SHP77 treated with DMSO at 0.1 percent for 48 hours (cell line): ENCODE measurements around the gene LRRC3C.

ENCODE experiments used
- DNase-seq: peaks from one replicate; lab custom pipeline; 2025; lab: John Stamatoyannopoulos, UW

Gene LRRC3C

DNA sequence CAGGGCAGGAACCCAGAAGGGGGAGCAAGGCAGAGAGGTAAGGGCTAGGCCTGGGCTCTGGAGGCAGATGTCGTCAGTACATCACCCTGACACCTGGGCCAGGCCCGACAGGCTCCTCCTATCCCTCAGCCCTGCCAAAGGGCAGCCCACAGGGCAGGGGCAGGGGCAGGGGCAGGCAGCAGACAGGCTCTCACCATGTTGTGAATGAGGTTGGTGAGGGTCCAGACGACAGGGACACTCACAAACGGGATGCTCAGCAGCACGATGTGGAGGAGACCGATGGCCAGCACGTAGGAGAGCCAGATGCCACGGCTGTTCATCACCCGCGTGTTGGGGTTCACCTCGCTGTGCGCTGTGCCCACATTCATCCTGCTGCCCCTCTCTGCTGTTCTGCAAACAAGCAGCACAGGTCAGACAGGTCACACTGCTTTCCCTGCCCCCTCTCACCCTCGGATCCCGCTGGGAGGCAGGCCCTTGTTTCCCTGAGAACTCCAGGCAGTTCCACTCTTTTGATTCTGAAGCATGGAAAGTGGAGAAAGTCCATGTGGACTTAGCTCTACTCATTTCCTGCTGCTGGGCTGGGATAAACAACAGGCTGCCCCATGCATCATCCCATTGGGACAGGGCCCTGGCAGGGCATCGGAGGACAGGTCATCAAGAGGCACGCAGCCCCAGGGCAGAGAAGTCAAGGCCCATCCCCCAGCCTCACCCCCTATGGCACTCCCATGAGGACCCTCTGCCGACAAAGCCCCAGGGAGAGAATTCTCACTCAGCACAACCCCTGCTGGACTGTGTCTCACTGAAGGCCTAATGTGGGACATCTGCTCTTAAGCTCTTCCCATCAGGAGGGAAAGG, 3.5 kb upstream of the LRRC3C start:
- no peak for DNase-seq

DNA sequence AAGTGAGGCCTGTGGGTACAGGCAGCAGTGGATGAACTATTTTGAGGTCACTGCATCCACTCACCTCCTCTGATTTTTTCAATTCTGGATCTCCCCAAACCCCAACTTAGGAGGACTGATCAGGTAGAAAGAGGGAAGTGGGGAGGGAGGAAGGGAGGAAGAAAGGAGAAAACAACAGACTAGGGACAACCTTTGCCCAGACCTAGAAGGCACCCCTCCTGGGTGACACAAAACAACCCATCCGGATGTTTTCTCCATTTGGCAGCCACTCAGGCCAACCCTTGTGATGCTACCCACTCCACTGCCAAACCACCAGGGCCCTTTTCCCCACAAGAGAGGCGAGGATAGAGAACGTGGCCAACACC, 2.9 kb upstream of the LRRC3C start:
- no peak for DNase-seq

DNA sequence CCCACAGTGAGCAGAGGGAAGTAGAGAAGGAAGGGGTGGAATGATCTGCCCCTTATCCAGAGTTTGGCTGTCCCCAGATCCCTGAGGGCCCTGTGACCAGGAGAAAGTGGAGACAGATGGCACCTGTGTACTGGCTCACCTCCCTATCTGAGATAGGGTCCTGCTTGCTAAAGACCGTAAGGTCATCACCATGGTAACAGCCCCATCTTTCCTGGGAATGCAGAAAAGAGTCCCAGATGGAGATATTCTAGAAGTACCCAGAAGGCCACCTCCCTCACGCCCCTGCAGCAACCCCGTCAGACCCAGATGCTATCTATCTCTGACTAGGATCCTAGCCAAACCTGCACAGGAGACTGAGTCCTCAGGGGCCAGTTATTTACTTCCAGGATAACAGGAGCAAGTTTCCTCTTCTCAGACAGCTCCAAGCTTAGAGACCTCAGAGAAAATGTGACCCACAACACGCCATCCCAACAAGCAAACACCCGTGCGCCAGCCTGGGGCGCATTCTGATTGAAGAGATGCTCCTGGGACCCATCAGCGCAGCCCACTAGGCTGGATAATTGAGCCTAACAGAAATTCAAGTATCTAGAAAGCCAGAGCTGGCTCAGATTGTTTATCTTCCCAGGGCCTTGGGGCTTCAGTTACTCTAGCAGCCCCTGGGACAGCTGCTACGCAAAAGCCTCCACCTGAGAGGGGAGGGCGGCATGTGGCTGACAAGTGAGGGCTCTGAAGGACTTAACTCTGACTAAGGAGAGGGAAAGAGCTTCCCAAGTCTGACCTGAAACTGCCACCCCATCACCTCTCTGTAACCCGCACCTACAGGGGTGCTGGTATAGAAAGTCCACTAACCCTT, 2.0 kb upstream of the LRRC3C start:
- DNase-seq = no peak

DNA sequence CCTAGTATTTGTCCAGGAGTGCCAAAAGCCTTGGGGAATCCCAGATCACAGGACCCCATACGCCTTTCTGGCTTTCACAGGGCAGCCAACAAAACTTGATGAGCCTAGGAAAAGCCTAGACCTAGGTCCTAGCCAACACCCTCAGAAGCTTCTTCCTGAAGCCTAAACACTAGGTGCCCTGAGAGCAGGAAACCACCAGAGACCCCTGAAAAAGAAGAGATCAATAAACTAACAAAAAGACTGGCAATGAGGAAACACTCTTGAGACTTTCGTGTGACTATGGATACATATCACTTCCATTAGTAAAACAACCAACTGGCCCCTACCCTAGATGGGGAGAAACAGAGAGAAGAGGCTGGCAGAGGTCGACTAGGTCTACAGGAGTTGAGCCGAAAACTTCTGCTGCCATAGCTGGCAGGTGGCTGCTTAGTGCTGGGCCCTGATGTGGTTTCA, 1.4 kb upstream of the LRRC3C start:
- DNase-seq = no peak

DNA sequence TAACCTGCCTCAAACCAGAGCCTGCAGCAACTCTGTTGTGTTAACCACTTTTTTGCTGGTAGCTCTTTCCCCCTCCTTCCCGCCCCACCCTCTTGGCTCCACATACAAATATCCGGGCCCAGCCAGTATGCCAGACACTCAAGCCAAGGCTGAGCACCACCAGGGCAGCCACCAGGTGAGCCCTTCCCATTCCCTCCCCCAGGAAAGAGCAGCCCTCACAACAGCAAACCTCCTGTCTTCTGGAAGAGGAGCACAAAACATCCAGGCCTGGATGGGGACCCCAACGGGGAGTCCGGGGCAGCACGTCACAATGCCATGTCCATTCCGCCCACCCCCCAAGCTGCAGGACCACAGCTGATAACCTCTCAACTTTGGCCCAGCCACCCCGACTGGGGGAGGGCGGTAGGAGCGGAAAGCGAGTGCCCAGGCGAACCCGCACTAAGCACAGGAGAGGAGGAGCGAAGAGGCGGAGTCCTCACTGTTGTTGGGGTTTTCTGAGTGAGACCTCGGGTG, 888 bp upstream of the LRRC3C start:
- DNase-seq = no peak

DNA sequence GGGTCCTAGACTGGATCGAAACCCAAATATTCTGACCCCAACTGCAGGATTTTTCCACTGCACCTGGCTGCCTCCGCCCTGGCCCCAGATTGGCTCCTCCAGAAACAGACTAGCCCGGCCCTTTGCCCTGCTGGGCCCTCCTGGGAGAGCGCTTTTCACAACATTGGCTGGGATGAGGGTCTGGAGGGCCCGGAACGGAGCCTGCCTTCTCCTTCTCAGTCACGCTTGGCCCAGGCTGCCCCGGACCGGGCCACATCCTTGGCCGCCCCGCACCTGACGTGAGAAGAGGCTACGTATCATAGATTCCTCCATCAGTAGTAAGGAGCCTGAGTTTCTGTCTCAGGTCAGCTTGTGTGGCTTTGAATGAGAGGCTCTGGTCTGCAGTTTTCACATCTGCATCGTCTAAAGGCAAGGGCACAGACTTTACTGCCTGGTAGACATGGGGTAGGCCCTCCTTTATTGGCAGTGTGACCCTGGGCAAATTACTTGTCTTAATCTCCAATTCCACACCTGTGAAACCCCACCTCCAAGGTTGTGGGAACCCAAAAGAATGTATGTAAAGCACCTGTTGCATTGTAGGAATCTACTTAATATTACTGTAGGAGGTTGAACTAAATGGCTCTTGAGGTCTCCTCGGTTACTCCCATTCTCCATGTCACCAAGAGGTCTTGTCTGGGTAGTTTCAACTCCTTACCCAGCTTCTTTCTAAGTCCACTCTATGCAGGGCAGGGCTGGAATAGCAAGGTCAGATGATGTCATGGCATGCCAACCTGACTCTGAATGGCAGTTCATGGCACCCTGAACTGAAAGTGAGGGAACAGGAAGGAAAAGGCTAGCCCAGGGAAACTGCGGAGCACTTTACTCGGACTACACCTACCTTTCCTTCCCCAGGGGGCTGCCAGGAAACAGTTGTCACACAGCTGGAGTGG, 661 bp downstream of the LRRC3C start:
- DNase-seq = no peak

DNA sequence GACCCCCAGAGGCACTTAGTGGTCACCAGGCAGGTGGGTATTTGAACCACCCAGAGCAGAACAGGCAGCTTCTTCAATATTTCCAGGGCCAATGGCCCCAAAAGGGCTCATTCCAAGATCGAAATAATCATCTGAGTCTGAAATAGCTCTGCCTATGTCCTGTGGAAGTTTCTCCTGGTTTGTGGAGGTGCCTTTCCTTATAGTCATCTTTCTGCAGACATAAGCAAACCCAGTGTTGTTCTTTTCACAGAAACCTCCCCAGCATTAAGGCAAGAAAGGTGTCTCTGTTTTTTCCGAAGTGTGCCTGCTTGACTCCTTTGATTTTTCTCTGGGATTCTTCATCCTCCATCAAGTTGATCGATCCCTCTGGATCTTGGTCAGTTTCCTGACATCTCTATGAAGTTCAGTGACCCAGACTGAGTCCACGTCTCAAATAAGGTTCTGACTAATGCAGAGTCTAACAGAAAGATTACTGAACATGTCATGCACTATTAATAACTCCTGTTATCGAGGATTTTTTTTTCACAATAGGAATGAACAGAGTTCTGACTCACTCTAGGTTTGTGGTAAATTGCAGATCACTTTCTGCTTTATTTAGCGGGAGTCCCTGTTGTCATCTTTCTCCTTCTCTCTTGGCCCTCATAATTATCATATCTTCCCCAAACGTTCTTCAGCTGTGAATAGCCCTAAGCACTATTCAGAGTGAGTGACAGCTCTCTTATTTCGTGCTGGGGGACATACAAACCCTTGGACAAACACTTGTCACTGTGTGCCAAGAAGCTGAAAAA, 1.5 kb downstream of the LRRC3C start:
- DNase-seq = no peak

DNA sequence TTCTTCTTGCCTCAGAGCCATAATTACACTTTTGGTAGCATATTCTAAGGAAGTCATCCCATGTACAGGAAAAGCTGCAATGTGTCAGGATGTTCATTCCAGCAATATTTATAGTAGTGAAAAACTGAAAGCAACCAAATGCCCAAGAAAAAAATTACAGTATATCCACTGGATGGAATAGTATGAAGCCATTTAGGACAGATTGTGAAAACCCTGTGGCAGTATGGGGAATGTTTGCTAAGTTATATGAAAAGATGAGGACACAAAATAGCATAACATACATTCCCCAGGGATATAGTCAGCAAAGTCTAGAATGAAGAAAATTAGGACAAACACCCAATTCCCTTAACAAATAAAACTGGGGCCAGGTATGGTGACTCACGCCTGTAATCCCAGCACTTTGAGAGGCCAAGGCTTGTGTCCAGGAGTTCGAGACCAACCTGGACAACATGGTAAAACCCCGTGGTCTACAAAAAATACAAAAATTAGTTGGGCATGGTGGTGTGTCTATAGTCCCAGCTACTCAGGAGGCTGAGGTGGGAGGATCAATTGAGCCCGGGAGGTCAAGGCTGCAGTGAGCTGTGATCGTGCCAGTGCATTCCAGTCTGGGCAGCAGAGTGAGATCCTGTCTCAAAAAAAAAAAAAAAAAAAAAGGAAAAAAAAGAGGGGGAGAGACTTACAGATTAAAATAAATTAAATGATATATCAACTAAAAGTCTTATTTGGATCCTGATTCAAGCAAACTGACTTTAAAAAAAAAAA, 2.3 kb downstream of the LRRC3C start:
- DNase-seq = no peak

DNA sequence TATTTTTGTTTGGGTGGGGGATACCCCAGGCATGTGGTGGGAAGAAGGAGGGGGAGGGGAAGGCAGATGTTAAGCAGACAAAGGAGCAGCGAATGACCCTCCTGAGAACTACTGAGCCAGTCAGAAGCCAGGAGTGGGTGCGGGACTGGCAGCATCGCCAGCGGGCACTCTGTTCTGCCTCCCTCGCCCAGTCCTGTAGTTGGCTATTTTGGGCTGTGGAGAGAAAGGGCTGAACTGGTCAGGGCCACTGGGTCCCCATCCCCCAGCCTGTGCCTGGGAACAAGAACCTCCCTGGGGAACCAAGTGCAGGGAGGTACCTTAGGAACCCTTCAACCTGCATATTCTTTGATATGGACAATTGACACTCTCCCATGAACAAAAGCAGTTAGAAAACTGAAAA, 6.4 kb downstream of the LRRC3C start:
- DNase-seq = no peak

DNA sequence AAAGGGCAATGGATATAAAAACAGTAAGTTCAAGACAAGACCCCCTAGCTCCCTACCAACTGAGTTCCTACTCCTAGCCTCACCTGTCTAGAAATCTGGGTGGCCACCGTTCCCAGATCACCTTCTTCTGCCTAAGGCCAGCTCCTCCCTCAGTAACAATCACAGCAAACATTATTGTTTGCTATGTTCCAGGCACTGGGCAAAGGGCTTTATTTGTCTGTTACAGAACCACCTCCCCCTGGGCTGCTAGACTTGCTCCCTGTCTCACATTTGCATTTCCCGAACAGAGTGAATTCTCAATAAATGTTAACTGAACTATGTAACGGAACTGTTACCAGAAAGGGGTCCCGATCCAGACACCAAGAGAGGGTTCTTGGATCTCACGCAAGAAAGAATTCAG, 6.8 kb downstream of the LRRC3C start:
- DNase-seq = no peak

DNA sequence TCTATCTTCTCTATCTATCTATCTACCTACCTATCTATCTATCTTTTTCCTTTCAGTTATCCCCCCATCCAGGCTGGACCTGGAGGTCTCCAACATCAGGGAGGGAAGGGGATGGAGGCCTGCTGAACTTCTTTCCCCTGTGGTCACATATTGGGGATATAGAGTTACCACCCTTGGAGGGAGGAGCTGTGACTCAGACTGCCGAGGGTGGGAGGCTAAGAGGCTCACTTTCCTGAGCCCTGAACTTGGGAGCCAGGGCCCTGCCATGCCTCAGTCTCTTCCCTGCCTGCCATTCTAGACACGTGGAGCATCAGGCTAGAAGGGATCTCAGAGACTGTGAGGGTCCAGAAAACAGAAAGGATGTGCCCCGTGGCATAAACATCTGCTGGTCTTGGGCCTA, 8.4 kb downstream of the LRRC3C start:
- DNase-seq = no peak

DNA sequence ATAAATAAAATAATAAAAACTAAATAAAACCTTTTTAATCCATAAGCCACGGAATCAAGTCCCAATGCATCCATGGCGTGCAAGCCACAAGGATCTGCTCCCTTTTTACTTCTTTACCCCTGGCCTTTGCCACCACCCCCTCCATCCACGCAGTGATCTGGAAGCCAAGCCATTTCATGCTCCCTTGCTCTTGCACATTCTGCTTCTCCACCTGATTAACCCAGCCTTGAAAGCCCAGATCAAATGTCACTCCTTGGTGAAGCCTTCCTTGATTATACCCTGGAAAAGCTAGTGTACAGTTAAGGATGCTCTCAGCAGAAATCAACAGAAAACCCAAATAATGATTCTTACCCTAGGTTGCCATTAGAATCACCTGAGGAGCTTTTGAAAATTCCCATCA, 9.9 kb downstream of the LRRC3C start:
- DNase-seq = no peak

DNA sequence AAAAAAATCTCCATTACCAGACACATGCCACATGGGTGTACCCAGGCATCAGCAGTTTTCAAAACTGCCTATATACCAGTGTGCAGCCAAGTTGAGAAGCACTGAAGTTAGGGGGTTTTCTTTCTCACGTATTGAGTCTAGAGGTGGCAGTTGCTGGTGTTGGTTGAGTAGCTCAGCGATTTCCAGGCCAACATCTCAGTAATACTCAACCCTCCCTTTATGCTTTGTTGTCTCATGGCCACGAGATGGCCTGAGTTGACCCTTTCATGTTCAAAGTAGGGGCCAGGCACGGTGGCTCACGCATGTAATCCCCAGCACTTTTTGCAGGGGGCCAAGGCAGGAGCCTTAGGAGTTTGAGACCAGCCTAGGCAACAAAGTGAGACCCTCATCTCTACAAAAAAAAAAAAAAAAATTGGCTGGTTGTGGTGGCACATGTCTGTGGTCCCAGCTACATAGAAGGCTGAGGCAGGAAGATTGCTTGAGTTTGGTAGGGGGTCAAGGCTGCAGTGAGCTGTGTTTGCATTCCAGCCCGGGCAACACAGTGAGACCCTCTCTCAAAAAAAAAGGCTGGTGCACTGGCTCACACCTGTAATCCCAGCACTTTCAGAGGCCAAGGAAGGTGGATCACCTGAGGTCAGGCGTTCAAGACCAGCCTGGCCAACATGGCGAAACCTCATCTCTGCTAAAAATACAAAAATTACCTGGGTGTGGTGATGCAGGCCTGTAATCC, 10.8 kb downstream of the LRRC3C start:
- DNase-seq = no peak

DNA sequence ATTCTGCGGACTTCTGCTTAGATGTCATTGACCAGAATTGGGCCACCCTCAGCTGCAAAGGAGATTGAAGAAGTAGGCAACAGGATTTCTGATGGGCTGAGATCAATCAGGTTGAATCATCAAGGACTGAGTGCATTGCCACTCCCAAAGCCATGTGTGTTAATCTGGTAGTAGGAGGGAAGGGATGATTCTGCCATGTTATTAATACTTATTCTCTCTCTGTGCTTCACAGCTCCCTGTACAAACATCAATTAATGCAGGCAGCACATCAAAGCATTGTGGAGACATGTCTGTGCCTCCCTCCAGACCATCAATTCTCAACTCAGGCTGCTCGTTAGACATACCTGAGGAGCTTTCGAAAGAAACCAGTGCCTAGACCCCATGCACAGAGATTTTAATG, 11.6 kb downstream of the LRRC3C start:
- DNase-seq = no peak

DNA sequence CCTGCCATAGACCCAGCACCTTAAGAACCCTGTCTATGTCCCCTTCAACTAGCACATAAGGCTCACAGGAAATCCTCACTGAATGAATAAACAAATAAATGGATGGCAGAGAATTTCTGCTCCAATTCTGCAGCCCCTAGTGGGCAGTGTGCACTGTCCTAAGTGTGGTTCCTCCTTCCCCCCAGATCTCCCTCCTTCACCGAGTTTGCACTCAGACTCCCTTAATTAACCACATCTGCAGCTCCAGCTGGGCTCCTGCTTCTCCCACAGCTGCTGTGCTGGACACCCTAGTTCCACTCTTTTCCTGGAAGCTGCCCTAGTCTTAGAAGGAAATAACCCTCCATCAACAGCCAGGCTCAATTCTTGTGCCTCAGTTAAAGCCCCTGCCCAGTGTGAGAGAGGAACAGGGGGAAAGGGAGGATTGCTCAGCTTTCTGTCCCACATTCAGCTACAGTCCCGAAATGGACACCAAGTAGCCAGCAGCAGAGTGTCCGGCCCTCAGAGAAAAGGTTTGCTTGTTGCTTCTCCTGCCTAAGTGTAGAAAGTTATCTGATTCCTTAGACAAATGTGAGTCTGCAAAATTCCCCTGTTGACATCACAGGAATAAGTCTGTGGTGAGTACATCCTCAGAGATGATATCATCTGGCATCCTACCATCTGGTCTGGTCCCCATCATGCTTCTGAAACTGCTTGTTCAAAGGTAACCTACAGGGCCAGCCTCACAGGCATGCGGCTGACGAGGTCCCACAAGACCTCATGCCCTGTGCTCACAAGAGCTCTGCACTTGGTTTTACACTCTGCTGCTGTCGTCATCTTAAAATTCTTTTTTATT, 12.3 kb downstream of the LRRC3C start:
- no peak for DNase-seq

DNA sequence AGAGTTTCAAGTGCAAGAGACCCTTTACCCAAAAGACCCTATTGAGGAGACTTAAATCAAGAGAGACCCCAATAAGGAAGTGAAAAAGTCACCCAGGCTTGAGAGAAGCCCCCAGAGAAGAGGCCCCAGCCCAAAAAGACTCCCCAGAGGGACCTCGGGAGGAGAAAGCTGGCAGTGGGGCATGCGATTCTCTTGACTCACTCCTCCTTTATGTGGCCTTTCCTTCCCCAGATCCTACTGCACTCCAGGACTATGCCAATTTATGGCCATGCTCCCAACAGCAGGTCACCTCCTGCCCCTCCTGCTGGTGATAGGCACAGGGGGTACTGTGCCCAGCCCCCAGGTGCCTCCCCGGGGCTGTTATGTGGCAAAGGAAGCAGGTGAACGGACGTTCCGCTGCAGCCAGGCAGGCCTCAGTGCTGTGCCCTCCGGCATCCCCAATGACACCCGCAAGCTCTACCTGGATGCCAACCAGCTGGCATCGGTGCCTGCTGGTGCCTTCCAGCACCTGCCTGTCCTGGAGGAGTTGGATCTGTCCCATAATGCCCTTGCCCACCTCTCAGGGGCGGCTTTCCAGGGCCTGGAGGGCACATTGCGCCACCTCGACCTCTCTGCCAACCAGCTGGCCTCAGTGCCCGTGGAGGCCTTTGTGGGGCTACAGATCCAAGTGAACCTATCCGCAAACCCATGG, 16.3 kb downstream of the LRRC3C start:
- no peak for DNase-seq

DNA sequence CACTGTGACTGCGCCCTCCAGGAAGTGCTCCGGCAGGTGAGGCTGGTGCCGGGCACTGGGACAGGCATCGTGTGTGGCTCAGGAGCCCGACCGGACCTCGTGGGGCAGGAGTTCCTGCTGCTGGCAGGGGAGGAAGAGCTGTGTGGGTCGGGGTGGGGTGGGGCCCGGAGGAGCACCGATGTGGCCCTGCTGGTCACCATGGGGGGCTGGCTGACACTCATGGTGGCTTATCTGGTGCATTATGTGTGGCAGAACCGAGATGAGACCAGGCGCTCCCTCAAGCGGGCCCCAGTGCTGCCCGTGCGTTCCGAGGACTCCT, 16.8 kb downstream of the LRRC3C start:
- no peak for DNase-seq
